Breast epithelium (tissue), 4 donors: ENCODE data around the gene LY9. TPM values are rescaled to one million over a fixed set of nuclear protein-coding genes. Genes with fewer than 3 reads are reported as not detected.
A peak's percentile ranks its signal among the peaks of the same experiment; 100 is the strongest.

Experiments
- DNase-seq, 2 donors: peaks; one replicate each; pipeline ENCODE4 v3.0.0-alpha.2; 2019; ENCODE audit warnings: low spot score in 2 of 2
- H3K27ac ChIP-seq, 2 donors: fragments of 200-600 bp; sonication (generic) in 1 of 2; one replicate each; pipeline ENCODE4 v1.5.1; 2016 to 2019; ENCODE audit warnings: mild to moderate bottlenecking in 1 of 2
- H3K27me3 ChIP-seq, 2 donors: fragments of 200-600 bp; sonication (generic) in 1 of 2; one replicate each; pipeline versions ENCODE4 v1.5.1 to v1.6.0; 2017 to 2019; ENCODE audit warnings: control low read depth in 1 of 2, mild to moderate bottlenecking in 1 of 2
- H3K36me3 ChIP-seq: fragments of 200-600 bp; one replicate; pipeline ENCODE4 v1.5.1; 2019
- H3K4me1 ChIP-seq, 2 donors: fragments of 200-600 bp; sonication (generic); one replicate each; pipeline ENCODE4 v1.5.1; 2016 to 2019; ENCODE audit warnings: control low read depth in 1 of 2
- H3K4me3 ChIP-seq, 3 donors: fragments of 200-600 bp; sonication (generic); 1 replicate in 2 of 3; 2 replicates in 1 of 3; pipeline ENCODE4 v1.5.1; 2016 to 2019; ENCODE audit warnings: mild to moderate bottlenecking in 3 of 3, moderate library complexity in 2 of 3
- H3K9me3 ChIP-seq, 2 donors: fragments of 200-600 bp; sonication (generic) in 1 of 2; one replicate each; pipeline ENCODE4 v1.5.1; 2016 to 2019; ENCODE audit warnings: control low read depth in 1 of 2
- CTCF ChIP-seq, 3 donors: fragments of 450-650 bp; IDR thresholded peaks; one replicate each; pipeline ENCODE4 v1.5.1; 2016 to 2017; ENCODE audit warnings: antibody characterized with exemption in 3 of 3, mild to moderate bottlenecking in 3 of 3, moderate library complexity in 3 of 3
- POLR2A ChIP-seq: fragments of 450-650 bp; IDR thresholded peaks from one replicate; pipeline ENCODE4 v1.6.1; 2016; ENCODE audit warnings: antibody characterized with exemption, mild to moderate bottlenecking, moderate library complexity
- POLR2AphosphoS5 ChIP-seq, 3 donors: sonication (generic); formaldehyde crosslinking; IDR thresholded peaks; one replicate each; pipeline ENCODE4 v1.6.1; 2017; ENCODE audit warnings: antibody characterized with exemption in 3 of 3
- intact Hi-C: fragments of 100-400 bp; cut with DNase I; formaldehyde crosslinking; loops from one replicate; pipeline ENCODE4 v1.15.1; 2023; ENCODE audit warnings: low total_unique reads
- total RNA-seq, 3 donors: library from RNA; depleted of rRNA; stranded (reverse); fragments of >200 nt; gene quantifications; one replicate each; pipeline ENCODE4 v1.1.0, GENCODE V29; 2016

LY9 gene
- 1 to 10 TPM; 1.1 to 5.9 (median 5.6) TPM for total RNA-seq

GRCh38 chr1:160795951-160796383 lies at the start of gene LY9:
Gene LY9, plus strand, starts transcription at chr1:160796174. Its CDS starts 14 bp downstream, at chr1:160796188.
- DNase-seq, result peak in 1 of 2 donors; percentile 30
- H3K9me3 ChIP-seq, result no peaks in the 10 kb centered on the region
- H3K27me3 ChIP-seq, result no peaks in the 10 kb centered on the region
- no peaks in the 10 kb centered on the region for H3K4me1 ChIP-seq
- H3K27ac ChIP-seq, result peak within 1 kb of the TSS in 1 of 2 donors; percentile 12
- H3K36me3 ChIP-seq, result no peaks in the 10 kb centered on the region
- intact Hi-C loops, result no loop called here
- H3K4me3 ChIP-seq, result peak within 1 kb of the TSS in 2 of 3 donors; percentile 8 to 11
- no peak for TF ChIP-seq POLR2AphosphoS5 (IDR thresholded peaks at IDR 0.05)
- no peak for TF ChIP-seq CTCF (IDR thresholded peaks at IDR 0.05)
- TF ChIP-seq POLR2A, result no peak

GRCh38 chr1:160746836-160747500 lies 49.0 kb upstream of the LY9 start:
- DNase-seq, result no peak
- Histone ChIP-seq H3K9me3 (no peaks in the 10 kb centered on the region), H3K27me3 (peaks cover 0 to 8% of the 10 kb centered on the region in 2 donors), H3K4me3 (no peak overlapping the region), H3K4me1 (no peaks in the 10 kb centered on the region), H3K36me3 (no peaks in the 10 kb centered on the region), H3K27ac (no peak overlapping the region)
- TF ChIP-seq CTCF (IDR thresholded peaks at IDR 0.05), result no peak
- no peak for TF ChIP-seq POLR2A
- no peak for TF ChIP-seq POLR2AphosphoS5 (IDR thresholded peaks at IDR 0.05)
- intact Hi-C loops, result no loop called here

- H3K36me3 ChIP-seq, result no peaks in the 10 kb centered on the region
- H3K4me1 ChIP-seq, result no peaks in the 10 kb centered on the region
- TF ChIP-seq CTCF (IDR thresholded peaks at IDR 0.05), result no peak
- no peak for TF ChIP-seq POLR2A
- TF ChIP-seq POLR2AphosphoS5 (IDR thresholded peaks at IDR 0.05), result no peak
- intact Hi-C loops, result no loop called here
- H3K27ac ChIP-seq, result no peak overlapping the region
- H3K9me3 ChIP-seq, result no peaks in the 10 kb centered on the region
- H3K4me3 ChIP-seq, result no peak overlapping the region
- peaks cover 0 to 8% of the 10 kb centered on the region in 2 donors for H3K27me3 ChIP-seq
- no peak for DNase-seq
These were observed 48.3 kb upstream of the LY9 start for GRCh38 chr1:160747717-160748116.

GRCh38 chr1:160748181-160748877 lies 47.6 kb upstream of the LY9 start:
- peaks cover 0 to 8% of the 10 kb centered on the region in 2 donors for H3K27me3 ChIP-seq
- no peak overlapping the region for H3K4me3 ChIP-seq
- H3K4me1 ChIP-seq, result no peaks in the 10 kb centered on the region
- no peak overlapping the region for H3K27ac ChIP-seq
- intact Hi-C loops, result no loop called here
- H3K36me3 ChIP-seq, result no peaks in the 10 kb centered on the region
- H3K9me3 ChIP-seq, result no peaks in the 10 kb centered on the region
- DNase-seq, result no peak
- no peak for TF ChIP-seq POLR2A
- TF ChIP-seq POLR2AphosphoS5 (IDR thresholded peaks at IDR 0.05), result no peak
- TF ChIP-seq CTCF (IDR thresholded peaks at IDR 0.05), result no peak

GRCh38 chr1:160748878-160749269 lies 47.1 kb upstream of the LY9 start:
- TF ChIP-seq POLR2A (no peak), POLR2AphosphoS5 (IDR thresholded peaks at IDR 0.05) (no peak), CTCF (IDR thresholded peaks at IDR 0.05) (no peak)
- H3K4me3 ChIP-seq, result no peak overlapping the region
- H3K36me3 ChIP-seq, result no peaks in the 10 kb centered on the region
- intact Hi-C loops, result no loop called here
- no peak overlapping the region for H3K27ac ChIP-seq
- no peak for DNase-seq
- no peaks in the 10 kb centered on the region for H3K4me1 ChIP-seq
- no peaks in the 10 kb centered on the region for H3K9me3 ChIP-seq
- peaks cover 0 to 8% of the 10 kb centered on the region in 2 donors for H3K27me3 ChIP-seq
